Loucy (cell line): ENCODE results near the gene NGEF.

Source experiments
- CTCF ChIP-seq: fragments of 200-600 bp; sonication (generic); conservative IDR thresholded peaks from 2 replicates; pipeline ENCODE4 v1.5.1; 2014; ENCODE audit warnings: mild to moderate bottlenecking, antibody characterized with exemption, low read length
- EZH2phosphoT487 ChIP-seq: fragments of 200-600 bp; IDR thresholded peaks from 2 replicates; pipeline ENCODE4 v1.6.1; 2018; ENCODE audit warnings: antibody characterized with exemption, mild to moderate bottlenecking, moderate library complexity, borderline replicate concordance

- TF ChIP-seq CTCF (no peak), EZH2phosphoT487 (no peak)
Observed at GRCh38 chr2:232941912-232942594, 71.0 kb downstream of the NGEF start.
